ENCODE results near the gene TOP1. TPM values are rescaled to one million over a fixed set of nuclear protein-coding genes. Genes with fewer than 3 reads are reported as not detected.

The TOP1 gene
- polyA plus RNA-seq, 1 of the 3 experiments (the other 2 are of a cell fraction) = 11.9 TPM

DNA sequence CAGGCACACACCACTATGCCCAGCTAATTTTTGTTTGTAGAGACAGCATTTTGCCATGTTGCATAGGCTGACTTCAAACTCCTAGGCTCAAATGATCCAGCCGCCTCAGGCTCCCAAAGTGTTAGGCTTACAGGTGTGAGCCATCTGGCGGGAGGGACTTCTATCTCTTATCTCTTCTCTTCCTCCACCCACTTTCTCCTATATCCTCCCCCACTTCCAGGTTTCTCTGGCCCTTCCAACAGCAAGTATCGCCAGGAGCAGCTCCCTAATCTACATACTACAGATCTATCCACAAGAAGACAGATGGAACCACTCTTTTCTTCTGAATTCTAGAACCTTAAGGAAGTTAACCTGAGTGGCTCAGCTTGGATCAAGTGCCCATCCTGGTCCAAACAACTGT lies 5.1 kb upstream of the TOP1 start:
- H3K27ac ChIP-seq (ENCODE audit: low read depth in 2 of 2, low read length in 1 of 2) = no peak overlapping the region
- H3K79me2 ChIP-seq (ENCODE audit: insufficient read depth) = no peaks in the 10 kb centered on the region
- H3K4me1 ChIP-seq (ENCODE audit: control insufficient read depth in 1 of 2, insufficient read depth in 2 of 2, low read depth in 1 of 2, low read length in 1 of 2) = peaks cover 0 to 7% of the 10 kb centered on the region in 2 experiments; a peak in 2 of 4 replicates
- no peak overlapping the region for H3K4me3 ChIP-seq (ENCODE audit: low read depth in 2 of 2, low read length in 1 of 2)
- POLR2A ChIA-PET = no interaction called here
- H2AFZ ChIP-seq (ENCODE audit: low read depth) = no peak overlapping the region
- H3K36me3 ChIP-seq (replicated peaks in 1 of 2; ENCODE audit: control insufficient read depth in 1 of 2, insufficient read depth in 2 of 2, low read length in 1 of 2) = no peaks in the 10 kb centered on the region
- CTCF ChIA-PET = interaction anchor here (0.9 kb wide), 1 partner anchor 32 kb away, joined by 9 read pairs; no protein-coding TSS in a partner anchor
- H3K9me3 ChIP-seq = no peaks in the 10 kb centered on the region
- no peak overlapping the region for H3K4me2 ChIP-seq
- H3K9me2 ChIP-seq = no peaks in the 10 kb centered on the region
- no peak for DNase-seq
- WGBS (ENCODE audit: low lambda C conversion rate) = 93% methylated on average over 3 of the region's 3 CpGs
- no peaks in the 10 kb centered on the region for H3F3A ChIP-seq (replicated peaks; ENCODE audit: insufficient read depth)
- no peaks in the 10 kb centered on the region for H4K20me1 ChIP-seq (ENCODE audit: insufficient read depth)
- H3K27me3 ChIP-seq (ENCODE audit: insufficient read depth) = no peaks in the 10 kb centered on the region
- TF ChIP-seq CHD2 (IDR thresholded peaks at IDR 0.05; ENCODE audit: low read length, partially characterized antibody) (no peak), MEF2A (IDR thresholded peaks at IDR 0.05; ENCODE audit: borderline replicate concordance, low read depth) (no peak), RXRA (IDR thresholded peaks at IDR 0.05; ENCODE audit: borderline replicate concordance, low read depth) (no peak), FOSL2 (IDR thresholded peaks at IDR 0.05; ENCODE audit: borderline replicate concordance, low read depth) (no peak), TCF12 (IDR thresholded peaks at IDR 0.05) (no peak), TEAD4 (IDR thresholded peaks at IDR 0.05; ENCODE audit: borderline replicate concordance, insufficient read depth) (no peak)
- TF ChIP-seq, protein P1, sequence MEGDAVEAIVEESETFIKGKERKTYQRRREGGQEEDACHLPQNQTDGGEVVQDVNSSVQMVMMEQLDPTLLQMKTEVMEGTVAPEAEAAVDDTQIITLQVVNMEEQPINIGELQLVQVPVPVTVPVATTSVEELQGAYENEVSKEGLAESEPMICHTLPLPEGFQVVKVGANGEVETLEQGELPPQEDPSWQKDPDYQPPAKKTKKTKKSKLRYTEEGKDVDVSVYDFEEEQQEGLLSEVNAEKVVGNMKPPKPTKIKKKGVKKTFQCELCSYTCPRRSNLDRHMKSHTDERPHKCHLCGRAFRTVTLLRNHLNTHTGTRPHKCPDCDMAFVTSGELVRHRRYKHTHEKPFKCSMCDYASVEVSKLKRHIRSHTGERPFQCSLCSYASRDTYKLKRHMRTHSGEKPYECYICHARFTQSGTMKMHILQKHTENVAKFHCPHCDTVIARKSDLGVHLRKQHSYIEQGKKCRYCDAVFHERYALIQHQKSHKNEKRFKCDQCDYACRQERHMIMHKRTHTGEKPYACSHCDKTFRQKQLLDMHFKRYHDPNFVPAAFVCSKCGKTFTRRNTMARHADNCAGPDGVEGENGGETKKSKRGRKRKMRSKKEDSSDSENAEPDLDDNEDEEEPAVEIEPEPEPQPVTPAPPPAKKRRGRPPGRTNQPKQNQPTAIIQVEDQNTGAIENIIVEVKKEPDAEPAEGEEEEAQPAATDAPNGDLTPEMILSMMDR (IDR thresholded peaks at IDR 0.05) = no peak
- TF ChIP-seq, protein P2, sequence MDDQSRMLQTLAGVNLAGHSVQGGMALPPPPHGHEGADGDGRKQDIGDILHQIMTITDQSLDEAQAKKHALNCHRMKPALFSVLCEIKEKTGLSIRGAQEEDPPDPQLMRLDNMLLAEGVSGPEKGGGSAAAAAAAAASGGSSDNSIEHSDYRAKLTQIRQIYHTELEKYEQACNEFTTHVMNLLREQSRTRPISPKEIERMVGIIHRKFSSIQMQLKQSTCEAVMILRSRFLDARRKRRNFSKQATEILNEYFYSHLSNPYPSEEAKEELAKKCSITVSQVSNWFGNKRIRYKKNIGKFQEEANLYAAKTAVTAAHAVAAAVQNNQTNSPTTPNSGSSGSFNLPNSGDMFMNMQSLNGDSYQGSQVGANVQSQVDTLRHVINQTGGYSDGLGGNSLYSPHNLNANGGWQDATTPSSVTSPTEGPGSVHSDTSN (IDR thresholded peaks at IDR 0.05) = no peak
- H3K9ac ChIP-seq = no peak overlapping the region

DNA sequence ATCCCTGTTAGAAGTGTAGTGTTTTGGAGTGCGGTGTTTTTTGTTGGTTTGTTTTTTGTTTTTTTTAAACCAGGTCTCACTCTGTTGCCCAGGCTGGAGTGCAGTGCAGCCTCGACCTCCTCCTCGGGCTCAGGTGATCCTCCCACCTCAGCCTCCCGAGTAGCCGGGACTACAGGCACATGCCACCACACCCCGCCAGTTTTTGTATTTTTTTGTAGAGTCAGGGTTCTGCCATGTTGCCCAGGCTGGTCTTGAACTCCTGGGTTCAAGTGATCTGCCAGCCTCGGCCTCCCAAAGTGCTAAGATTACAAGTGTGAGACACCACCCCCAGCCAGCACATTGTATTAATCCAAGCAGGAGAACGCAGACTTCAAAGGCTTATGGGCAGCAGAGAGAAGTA lies 1.3 kb upstream of the TOP1 start:
- no peak for TF ChIP-seq TAF1 (IDR thresholded peaks at IDR 0.05; ENCODE audit: borderline replicate concordance, low read depth, low read length)
- TF ChIP-seq RCOR1 (IDR thresholded peaks at IDR 0.05; ENCODE audit: low read length) = no peak
- TF ChIP-seq FOXJ3 (CRISPR knock-in tag; IDR thresholded peaks at IDR 0.05) = no peak
- no peak for TF ChIP-seq ELF1 (IDR thresholded peaks at IDR 0.05)
- TF ChIP-seq TEAD4 (IDR thresholded peaks at IDR 0.05; ENCODE audit: borderline replicate concordance, insufficient read depth) = no peak
- TF ChIP-seq MEF2A (IDR thresholded peaks at IDR 0.05; ENCODE audit: borderline replicate concordance, low read depth) = no peak
- TF ChIP-seq YY1 (IDR thresholded peaks at IDR 0.05; ENCODE audit: low read depth) = no peak
- no peak for TF ChIP-seq JUND (IDR thresholded peaks at IDR 0.05)
- no peak for TF ChIP-seq GATA2 (CRISPR knock-in tag; IDR thresholded peaks at IDR 0.05)
- TF ChIP-seq EZH2phosphoT487 (IDR thresholded peaks at IDR 0.05; ENCODE audit: borderline replicate concordance, low read depth) = no peak
- TF ChIP-seq, protein P3, sequence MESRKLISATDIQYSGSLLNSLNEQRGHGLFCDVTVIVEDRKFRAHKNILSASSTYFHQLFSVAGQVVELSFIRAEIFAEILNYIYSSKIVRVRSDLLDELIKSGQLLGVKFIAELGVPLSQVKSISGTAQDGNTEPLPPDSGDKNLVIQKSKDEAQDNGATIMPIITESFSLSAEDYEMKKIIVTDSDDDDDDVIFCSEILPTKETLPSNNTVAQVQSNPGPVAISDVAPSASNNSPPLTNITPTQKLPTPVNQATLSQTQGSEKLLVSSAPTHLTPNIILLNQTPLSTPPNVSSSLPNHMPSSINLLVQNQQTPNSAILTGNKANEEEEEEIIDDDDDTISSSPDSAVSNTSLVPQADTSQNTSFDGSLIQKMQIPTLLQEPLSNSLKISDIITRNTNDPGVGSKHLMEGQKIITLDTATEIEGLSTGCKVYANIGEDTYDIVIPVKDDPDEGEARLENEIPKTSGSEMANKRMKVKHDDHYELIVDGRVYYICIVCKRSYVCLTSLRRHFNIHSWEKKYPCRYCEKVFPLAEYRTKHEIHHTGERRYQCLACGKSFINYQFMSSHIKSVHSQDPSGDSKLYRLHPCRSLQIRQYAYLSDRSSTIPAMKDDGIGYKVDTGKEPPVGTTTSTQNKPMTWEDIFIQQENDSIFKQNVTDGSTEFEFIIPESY (IDR thresholded peaks at IDR 0.05; ENCODE audit: borderline replicate concordance, low read depth) = no peak
- TF ChIP-seq NFIC (IDR thresholded peaks at IDR 0.05; ENCODE audit: borderline replicate concordance) = no peak
- TF ChIP-seq RFX5 (IDR thresholded peaks at IDR 0.05; ENCODE audit: low read length) = no peak
- WGBS (ENCODE audit: low lambda C conversion rate) = 93% methylated on average over 8 of the region's 8 CpGs
- no peak for DNase-seq
- POLR2A ChIA-PET = interaction anchor here (3.6 kb wide), 1 partner anchor 59 kb away, joined by 12 read pairs; no protein-coding TSS in a partner anchor
- Histone ChIP-seq H3F3A (replicated peaks; ENCODE audit: insufficient read depth) (no peaks in the 10 kb centered on the region), H3K36me3 (replicated peaks in 1 of 2; ENCODE audit: control insufficient read depth in 1 of 2, insufficient read depth in 2 of 2, low read length in 1 of 2) (no peaks in the 10 kb centered on the region), H3K4me3 (ENCODE audit: low read depth in 2 of 2, low read length in 1 of 2) (no peak overlapping the region), H3K9me2 (no peaks in the 10 kb centered on the region), H3K9ac (no peak overlapping the region), H3K27ac (ENCODE audit: low read depth in 2 of 2, low read length in 1 of 2) (0 out of 4 replicates have a peak overlapping the region, but pooled peaks of 1 of the 2 experiments have one; percentile 36), H2AFZ (ENCODE audit: low read depth) (no peak overlapping the region), H3K27me3 (ENCODE audit: insufficient read depth) (no peaks in the 10 kb centered on the region), H4K20me1 (ENCODE audit: insufficient read depth) (peaks cover 20% of the 10 kb centered on the region), H3K4me1 (ENCODE audit: control insufficient read depth in 1 of 2, insufficient read depth in 2 of 2, low read depth in 1 of 2, low read length in 1 of 2) (peaks cover 8 to 27% of the 10 kb centered on the region in 2 experiments; a peak in 3 of 4 replicates), H3K79me2 (ENCODE audit: insufficient read depth) (peaks cover 37% of the 10 kb centered on the region), H3K4me2 (peak overlapping the region; percentile 71), H3K9me3 (no peaks in the 10 kb centered on the region)
- CTCF ChIA-PET = no interaction called here
